ENCODE data around the gene OVCA2.

OVCA2 gene

DNA sequence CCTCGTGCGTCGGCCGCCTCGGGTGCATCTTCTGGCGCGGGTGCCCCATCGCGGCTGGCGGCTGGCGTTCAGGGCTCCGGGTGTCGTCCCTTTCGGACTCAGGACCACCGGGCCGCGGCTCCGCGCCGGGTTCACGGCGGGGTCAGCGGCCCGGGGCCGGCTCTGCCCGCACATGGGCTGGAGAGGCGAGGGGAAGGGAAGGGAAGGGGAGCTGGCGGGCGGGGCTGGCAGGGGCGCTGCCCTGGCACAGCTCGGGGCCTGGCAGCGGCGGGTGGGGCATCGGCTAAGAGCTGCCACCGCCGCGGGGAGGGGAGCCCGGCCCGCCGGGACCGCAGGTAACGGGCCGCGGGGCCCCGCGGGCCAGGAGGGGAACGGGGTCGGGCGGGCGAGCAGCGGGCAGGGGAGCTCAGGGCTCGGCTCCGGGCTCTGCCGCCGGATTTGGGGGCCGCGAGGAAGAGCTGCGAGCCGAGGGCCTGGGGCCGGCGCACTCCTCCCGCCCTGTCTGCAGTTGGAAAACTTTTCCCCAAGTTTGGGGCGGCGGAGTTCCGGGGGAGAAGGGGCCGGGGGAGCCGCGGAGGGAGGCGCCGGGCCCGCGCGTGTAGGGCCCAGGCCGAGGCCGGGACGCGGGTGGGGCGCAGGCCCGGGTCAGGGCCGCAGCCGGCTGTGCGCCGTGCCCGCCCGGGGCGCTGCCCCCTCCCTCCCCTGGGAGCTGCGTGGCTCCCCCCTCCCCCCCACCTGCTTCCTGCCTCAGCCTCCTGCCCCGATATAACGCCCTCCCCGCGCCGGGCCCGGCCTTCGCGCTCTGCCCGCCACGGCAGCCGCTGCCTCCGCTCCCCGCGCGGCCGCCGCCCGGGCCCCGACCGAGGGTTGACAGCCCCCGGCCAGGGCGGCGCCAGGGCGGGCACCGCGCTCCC lies 13.7 kb downstream of the OVCA2 start:
- H3K9me3 ChIP-seq (ENCODE audit: insufficient read depth, low read length): no peaks in the 10 kb centered on the region
- peak; percentile 98 for TF ChIP-seq EZH2phosphoT487 (conservative IDR thresholded peaks at IDR 0.05; ENCODE audit: low read length)
- TF ChIP-seq, protein P1, sequence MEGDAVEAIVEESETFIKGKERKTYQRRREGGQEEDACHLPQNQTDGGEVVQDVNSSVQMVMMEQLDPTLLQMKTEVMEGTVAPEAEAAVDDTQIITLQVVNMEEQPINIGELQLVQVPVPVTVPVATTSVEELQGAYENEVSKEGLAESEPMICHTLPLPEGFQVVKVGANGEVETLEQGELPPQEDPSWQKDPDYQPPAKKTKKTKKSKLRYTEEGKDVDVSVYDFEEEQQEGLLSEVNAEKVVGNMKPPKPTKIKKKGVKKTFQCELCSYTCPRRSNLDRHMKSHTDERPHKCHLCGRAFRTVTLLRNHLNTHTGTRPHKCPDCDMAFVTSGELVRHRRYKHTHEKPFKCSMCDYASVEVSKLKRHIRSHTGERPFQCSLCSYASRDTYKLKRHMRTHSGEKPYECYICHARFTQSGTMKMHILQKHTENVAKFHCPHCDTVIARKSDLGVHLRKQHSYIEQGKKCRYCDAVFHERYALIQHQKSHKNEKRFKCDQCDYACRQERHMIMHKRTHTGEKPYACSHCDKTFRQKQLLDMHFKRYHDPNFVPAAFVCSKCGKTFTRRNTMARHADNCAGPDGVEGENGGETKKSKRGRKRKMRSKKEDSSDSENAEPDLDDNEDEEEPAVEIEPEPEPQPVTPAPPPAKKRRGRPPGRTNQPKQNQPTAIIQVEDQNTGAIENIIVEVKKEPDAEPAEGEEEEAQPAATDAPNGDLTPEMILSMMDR (IDR thresholded peaks at IDR 0.05; ENCODE audit: insufficient read depth, low read length, poor library complexity, severe bottlenecking): no peak
- H3K9ac ChIP-seq (ENCODE audit: low read length): peak overlapping the region; percentile 45
- 0 out of 2 replicates have a peak, but pooled peaks cover 4% of the 10 kb centered on the region for H3F3A ChIP-seq (ENCODE audit: insufficient read depth)
- H2AFZ ChIP-seq (ENCODE audit: low read depth, low read length, severe bottlenecking): peak overlapping the region; percentile 61
- no peaks in the 10 kb centered on the region for H3K79me2 ChIP-seq (ENCODE audit: insufficient read depth, low read length)
- H3K27me3 ChIP-seq (ENCODE audit: low read length): no peaks in the 10 kb centered on the region
- H3K9me2 ChIP-seq (replicated peaks; ENCODE audit: insufficient read depth, low read length): no peaks in the 10 kb centered on the region
- H4K20me1 ChIP-seq (ENCODE audit: low read depth, low read length): no peaks in the 10 kb centered on the region
- peak overlapping the region; percentile 52 for H3K4me3 ChIP-seq (ENCODE audit: insufficient read depth, low read length, poor library complexity, severe bottlenecking)
- H3K36me3 ChIP-seq (ENCODE audit: low read length): no peaks in the 10 kb centered on the region
- peak overlapping the region; percentile 74 for H3K4me2 ChIP-seq (ENCODE audit: low read depth, low read length, poor library complexity, severe bottlenecking)
- no peak overlapping the region for H3K27ac ChIP-seq (ENCODE audit: low read depth, low read length)

DNA sequence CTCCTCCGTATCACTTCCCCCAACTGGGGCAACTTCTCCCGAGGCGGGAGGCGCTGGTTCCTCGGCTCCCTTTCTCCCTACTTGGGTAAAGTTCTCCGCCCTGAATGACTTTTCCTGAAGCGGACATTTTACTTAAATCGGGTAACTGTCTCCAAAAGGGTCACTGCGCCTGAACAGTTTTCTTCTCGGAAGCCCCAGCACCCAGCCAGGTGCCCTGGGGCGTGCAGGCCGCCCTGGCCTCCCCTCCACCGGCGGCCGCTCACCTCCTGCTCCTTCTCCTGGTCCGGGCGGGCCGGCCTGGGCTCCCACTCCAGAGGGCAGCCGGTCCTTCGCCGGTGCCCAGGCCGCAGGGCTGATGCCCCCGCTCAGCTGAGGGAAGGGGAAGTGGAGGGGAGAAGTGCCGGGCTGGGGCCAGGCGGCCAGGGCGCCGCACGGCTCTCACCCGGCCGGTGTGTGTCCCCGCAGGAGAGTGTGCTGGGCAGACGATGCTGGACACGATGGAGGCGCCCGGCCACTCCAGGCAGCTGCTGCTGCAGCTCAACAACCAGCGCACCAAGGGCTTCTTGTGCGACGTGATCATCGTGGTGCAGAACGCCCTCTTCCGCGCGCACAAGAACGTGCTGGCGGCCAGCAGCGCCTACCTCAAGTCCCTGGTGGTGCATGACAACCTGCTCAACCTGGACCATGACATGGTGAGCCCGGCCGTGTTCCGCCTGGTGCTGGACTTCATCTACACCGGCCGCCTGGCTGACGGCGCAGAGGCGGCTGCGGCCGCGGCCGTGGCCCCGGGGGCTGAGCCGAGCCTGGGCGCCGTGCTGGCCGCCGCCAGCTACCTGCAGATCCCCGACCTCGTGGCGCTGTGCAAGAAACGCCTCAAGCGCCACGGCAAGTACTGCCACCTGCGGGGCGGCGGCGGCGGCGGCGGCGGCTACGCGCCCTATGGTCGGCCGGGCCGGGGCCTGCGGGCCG lies 14.7 kb downstream of the OVCA2 start:
- H3K79me2 ChIP-seq (ENCODE audit: insufficient read depth, low read length): no peaks in the 10 kb centered on the region
- no peak overlapping the region for H3K9ac ChIP-seq (ENCODE audit: low read length)
- TF ChIP-seq, protein P1 (IDR thresholded peaks at IDR 0.05; ENCODE audit: insufficient read depth, low read length, poor library complexity, severe bottlenecking): no peak
- 0 out of 2 replicates have a peak, but pooled peaks have one; percentile 45 for TF ChIP-seq EZH2phosphoT487 (conservative IDR thresholded peaks at IDR 0.05; ENCODE audit: low read length)
- H3K9me2 ChIP-seq (replicated peaks; ENCODE audit: insufficient read depth, low read length): no peaks in the 10 kb centered on the region
- no peak overlapping the region for H3K27ac ChIP-seq (ENCODE audit: low read depth, low read length)
- H2AFZ ChIP-seq (ENCODE audit: low read depth, low read length, severe bottlenecking): no peak overlapping the region
- H3F3A ChIP-seq (ENCODE audit: insufficient read depth): 0 out of 2 replicates have a peak, but pooled peaks cover 4% of the 10 kb centered on the region
- no peaks in the 10 kb centered on the region for H3K9me3 ChIP-seq (ENCODE audit: insufficient read depth, low read length)
- H3K36me3 ChIP-seq (ENCODE audit: low read length): no peaks in the 10 kb centered on the region
- no peaks in the 10 kb centered on the region for H4K20me1 ChIP-seq (ENCODE audit: low read depth, low read length)
- H3K4me2 ChIP-seq (ENCODE audit: low read depth, low read length, poor library complexity, severe bottlenecking): no peak overlapping the region
- no peak overlapping the region for H3K4me3 ChIP-seq (ENCODE audit: insufficient read depth, low read length, poor library complexity, severe bottlenecking)
- H3K27me3 ChIP-seq (ENCODE audit: low read length): no peaks in the 10 kb centered on the region

DNA sequence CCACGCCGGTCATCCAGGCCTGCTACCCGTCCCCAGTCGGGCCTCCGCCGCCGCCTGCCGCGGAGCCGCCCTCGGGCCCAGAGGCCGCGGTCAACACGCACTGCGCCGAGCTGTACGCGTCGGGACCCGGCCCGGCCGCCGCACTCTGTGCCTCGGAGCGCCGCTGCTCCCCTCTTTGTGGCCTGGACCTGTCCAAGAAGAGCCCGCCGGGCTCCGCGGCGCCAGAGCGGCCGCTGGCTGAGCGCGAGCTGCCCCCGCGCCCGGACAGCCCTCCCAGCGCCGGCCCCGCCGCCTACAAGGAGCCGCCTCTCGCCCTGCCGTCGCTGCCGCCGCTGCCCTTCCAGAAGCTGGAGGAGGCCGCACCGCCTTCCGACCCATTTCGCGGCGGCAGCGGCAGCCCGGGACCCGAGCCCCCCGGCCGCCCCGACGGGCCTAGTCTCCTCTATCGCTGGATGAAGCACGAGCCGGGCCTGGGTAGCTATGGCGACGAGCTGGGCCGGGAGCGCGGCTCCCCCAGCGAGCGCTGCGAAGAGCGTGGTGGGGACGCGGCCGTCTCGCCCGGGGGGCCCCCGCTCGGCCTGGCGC lies 15.4 kb downstream of the OVCA2 start:
- Histone ChIP-seq H3K9me2 (replicated peaks; ENCODE audit: insufficient read depth, low read length) (no peaks in the 10 kb centered on the region), H3K79me2 (ENCODE audit: insufficient read depth, low read length) (no peaks in the 10 kb centered on the region), H3K9me3 (ENCODE audit: insufficient read depth, low read length) (no peaks in the 10 kb centered on the region), H3F3A (ENCODE audit: insufficient read depth) (0 out of 2 replicates have a peak, but pooled peaks cover 4% of the 10 kb centered on the region), H3K4me3 (ENCODE audit: insufficient read depth, low read length, poor library complexity, severe bottlenecking) (no peak overlapping the region), H2AFZ (ENCODE audit: low read depth, low read length, severe bottlenecking) (no peak overlapping the region), H3K27me3 (ENCODE audit: low read length) (no peaks in the 10 kb centered on the region), H3K9ac (ENCODE audit: low read length) (no peak overlapping the region), H3K36me3 (ENCODE audit: low read length) (no peaks in the 10 kb centered on the region), H3K27ac (ENCODE audit: low read depth, low read length) (no peak overlapping the region), H4K20me1 (ENCODE audit: low read depth, low read length) (no peaks in the 10 kb centered on the region), H3K4me2 (ENCODE audit: low read depth, low read length, poor library complexity, severe bottlenecking) (no peak overlapping the region)
- TF ChIP-seq, protein P1 (IDR thresholded peaks at IDR 0.05; ENCODE audit: insufficient read depth, low read length, poor library complexity, severe bottlenecking): no peak
- no peak for TF ChIP-seq EZH2phosphoT487 (conservative IDR thresholded peaks at IDR 0.05; ENCODE audit: low read length)

Data from SU-DHL-6 (cell line).